Fibroblast of pulmonary artery (primary cell): ENCODE data around the gene CDKN2AIP.
A peak's percentile ranks its signal among the peaks of the same experiment; 100 is the strongest.

Experiments used
- DNase-seq: peaks from one replicate; pipeline ENCODE4 v3.0.0-alpha.2; 2010; ENCODE audit warnings: low read depth
- H3K4me3 ChIP-seq: replicated peaks from 2 replicates; pipeline ENCODE4 v1.5.1; 2011; ENCODE audit warnings: low read depth, mild to moderate bottlenecking, control low read depth, low read length, moderate library complexity
- CTCF ChIP-seq: IDR thresholded peaks from 2 replicates; pipeline ENCODE4 v1.5.1; 2011; ENCODE audit warnings: mild to moderate bottlenecking, control low read depth, low read length, inconsistent platforms; ENCODE audit errors: missing control alignments

Gene CDKN2AIP

DNA sequence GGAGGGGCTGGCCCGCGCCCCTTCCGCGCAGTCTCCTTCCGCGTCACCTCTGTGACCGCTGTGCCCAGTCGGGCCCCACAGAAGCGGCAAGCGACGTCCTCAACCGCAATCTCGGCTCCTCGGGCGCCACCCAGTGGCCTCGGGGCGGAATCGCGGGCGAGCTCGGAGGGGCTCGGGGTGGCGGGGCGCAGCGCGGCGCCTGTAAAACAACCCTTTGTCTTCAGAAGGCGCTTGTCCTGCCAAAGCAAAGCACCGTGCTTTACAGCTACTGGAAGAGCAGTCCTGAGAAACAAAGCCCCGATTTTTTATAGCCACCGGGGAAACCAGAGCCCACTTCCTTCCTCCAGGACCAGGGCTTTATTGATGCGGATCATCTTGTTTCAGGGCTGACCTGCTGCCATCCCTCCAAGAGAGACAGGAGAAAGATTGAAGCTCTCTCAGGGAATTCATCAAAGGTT lies 37.3 kb upstream of the CDKN2AIP start:
- DNase-seq: peak; percentile 74
- peak overlapping the region; percentile 57 for H3K4me3 ChIP-seq
- TF ChIP-seq CTCF: peak; percentile 59

GRCh38 chr4:183407635-183408464 lies 36.6 kb upstream of the CDKN2AIP start:
- TF ChIP-seq CTCF: no peak
- no peak for DNase-seq
- H3K4me3 ChIP-seq: peak overlapping the region; percentile 57

GRCh38 chr4:183408796-183409195 lies 35.6 kb upstream of the CDKN2AIP start:
- no peak for DNase-seq
- no peak for TF ChIP-seq CTCF
- H3K4me3 ChIP-seq: no peak overlapping the region

GRCh38 chr4:183409483-183409882 lies 35.0 kb upstream of the CDKN2AIP start:
- no peak for DNase-seq
- no peak overlapping the region for H3K4me3 ChIP-seq
- TF ChIP-seq CTCF: no peak

DNA sequence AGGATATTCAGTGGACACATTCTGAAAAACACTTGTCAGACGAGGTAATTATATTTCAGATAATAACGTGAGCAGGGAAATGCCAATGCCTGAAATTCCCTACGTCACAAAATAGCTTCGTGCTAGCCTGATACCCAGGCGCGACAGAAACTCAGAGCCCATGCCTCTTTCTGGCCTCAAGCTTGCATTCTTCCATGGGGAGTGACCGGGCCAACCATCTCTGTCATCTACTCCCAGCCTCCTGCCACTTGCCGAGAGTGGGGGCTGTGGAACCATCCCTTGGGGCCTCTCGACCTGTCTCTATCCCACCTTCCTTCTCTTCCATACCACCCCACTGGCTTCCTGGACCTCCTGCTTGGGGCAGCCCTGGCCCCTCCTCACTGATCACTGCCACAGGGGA lies 34.5 kb upstream of the CDKN2AIP start:
- no peak for DNase-seq
- no peak overlapping the region for H3K4me3 ChIP-seq
- TF ChIP-seq CTCF: no peak

GRCh38 chr4:183411291-183411861 lies 33.1 kb upstream of the CDKN2AIP start:
- no peak for DNase-seq
- no peak overlapping the region for H3K4me3 ChIP-seq
- TF ChIP-seq CTCF: no peak

DNA sequence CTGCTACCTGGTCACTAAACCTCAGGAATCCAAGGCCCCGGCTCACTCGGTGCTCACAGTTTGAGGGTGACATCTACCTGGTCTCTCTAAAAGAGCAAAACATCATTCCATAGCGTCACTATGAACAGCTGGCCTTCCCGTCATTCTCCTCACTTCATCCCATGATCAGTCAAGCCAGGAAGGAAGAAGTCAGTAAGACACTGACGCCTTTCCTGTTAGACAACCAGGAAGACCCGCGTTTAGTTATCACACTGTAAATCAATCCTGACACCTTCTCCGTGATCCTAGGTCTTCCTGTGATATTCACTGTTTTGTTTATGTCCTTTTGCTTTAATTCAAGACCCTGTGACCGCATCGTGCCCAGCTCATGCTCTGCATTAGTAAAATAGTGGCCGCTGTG lies 31.6 kb upstream of the CDKN2AIP start:
- TF ChIP-seq CTCF: no peak

More for the DNA sequence above, 31.6 kb upstream of the CDKN2AIP start:
- H3K4me3 ChIP-seq: no peak overlapping the region
- DNase-seq: no peak
